Pons (tissue), 1 donor: ENCODE measurements around the gene COQ5.
"Not testable (repeated sequence)": the region's sequence is repeated elsewhere in the genome, so short reads cannot be mapped to it uniquely, and the experiment has no call there.

Experiments used
- DNase-seq: peaks from one replicate; pipeline ENCODE4 v3.0.0-alpha.2; 2016; ENCODE audit warnings: low spot score

The COQ5 gene

DNA sequence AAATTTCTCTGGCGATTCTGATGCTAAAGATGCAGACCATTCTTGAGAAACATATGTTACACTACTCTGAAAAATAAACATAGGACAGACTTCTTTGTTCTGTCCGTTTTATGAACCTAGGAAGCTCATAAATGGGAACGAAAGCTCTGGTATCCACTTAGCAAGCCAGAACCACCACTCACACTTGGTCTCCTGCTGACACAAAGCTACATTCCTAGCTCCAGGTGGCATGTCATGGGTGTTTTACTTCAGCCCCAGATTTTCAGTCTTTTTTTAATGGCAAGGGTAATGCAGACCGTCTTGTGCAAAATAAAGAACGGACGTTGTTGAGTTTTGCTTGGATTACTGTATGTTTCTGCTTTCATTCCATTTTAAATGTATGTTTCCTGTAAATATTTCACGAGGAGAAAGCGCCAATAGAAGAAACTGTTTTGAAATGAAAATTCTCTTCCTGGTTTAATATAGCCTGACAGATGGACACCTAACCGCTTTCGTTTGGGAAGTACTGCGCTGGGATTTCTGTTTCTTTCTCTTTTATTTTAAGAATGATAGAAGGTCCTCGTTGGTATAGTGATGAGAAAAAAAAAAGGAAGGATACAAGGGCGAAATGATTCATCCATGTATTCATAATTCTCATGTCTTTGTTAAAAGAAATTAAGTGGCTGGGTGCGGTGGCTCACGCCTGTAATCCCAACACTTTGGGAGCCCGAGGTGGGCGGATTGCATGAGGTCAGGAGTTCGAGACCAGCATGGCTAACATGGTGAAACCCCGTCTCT is 871 bp upstream of the COQ5 start:
- DNase-seq = peak; percentile 60

DNA sequence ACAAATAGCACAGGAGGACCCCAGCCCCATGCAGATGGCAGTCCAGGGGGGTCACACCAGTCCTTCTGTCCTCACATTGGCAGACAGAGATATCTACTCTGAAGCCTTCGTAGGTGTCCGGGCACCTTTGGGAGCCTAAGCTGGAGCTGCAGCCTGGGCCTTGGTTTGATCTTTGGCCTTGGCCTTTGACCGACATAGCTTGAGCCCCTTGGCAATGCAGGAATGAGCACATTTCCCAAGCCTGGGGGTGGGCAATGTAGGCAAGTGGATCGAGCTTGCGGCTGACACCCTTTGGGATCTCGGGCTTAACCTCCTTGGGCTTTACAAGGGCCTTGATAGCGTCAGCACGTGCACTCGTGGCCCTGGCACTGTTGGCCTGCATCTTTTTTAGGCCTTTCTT is 6.4 kb downstream of the COQ5 start:
- no peak for DNase-seq

DNA sequence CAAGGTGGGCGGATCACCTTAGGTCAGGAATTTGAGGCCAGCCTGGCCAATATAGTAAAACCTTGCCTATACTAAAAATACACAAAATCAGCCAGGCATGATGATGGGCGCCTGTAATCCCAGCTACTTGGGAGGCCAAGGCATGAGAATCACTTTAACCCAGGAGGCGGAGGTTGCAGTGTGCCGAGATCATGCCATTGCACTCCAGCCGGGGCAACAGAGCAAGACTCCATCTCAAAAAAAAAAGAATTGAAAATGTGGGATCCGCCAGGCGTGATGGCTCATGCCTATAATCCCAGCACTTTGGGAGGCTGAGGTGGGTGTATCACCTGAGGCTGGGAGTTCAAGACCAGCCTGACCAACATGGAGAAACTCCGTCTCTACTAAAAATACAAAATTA is 9.6 kb downstream of the COQ5 start:
- not testable (repeated sequence) for DNase-seq

DNA sequence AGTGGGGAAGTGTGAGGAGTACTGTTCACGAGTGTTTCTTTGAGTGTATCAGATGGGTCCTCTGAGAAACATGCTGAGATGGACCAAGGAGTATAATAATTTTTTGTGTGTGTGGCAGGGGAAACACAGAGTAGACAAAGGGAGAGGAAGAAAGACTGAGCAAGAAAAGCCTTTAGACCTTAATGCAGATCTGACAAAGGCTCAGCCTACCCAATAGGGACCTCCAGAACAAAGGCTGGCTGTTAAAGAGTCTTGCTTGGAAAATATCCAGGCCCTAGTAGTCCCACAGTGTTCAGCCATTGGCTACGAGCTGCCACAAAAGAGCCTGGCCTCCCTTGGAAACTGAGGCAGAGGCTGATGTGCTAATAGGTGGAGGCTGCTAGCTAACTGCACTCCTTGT is 13.5 kb downstream of the COQ5 start:
- DNase-seq = peak; percentile 89

DNA sequence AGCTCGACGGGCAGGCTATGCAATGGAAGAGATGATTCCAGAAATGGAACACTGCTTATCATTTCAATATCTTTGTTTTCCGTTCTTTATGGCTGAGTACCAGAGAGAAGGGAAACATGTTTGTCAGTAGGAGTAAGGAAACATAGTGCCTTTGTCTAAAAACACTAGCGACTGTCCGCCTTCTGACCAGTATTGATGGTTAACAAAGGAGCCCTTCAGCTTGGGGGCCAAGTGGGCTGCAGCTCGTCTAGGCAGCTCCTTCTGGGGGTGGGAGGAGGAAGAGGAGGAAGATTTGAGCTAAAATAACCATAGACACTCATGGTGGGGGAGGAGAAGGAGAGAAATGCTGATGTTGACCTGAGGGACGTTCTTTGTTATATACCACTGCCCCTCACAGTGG is 15.0 kb downstream of the COQ5 start:
- DNase-seq = peak; percentile 97

DNA sequence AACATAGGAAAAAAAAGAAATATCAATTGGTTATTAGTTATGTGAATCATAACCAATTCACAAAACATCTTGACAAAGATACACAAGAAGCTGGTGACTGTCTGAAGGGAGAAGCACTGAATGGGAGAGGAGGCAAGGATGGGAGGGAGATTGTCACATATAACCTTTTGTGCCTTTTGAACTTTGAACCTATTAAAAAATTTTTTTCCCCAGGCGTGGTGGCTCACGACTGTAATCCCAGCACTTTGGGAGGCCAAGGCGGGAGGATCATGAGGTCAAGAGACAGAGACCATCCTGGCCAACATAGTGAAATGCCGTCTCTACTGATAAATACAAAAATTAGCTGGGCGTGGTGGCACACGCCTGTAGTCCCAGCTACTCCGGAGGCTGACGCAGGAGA is 20.4 kb downstream of the COQ5 start:
- no peak for DNase-seq

DNA sequence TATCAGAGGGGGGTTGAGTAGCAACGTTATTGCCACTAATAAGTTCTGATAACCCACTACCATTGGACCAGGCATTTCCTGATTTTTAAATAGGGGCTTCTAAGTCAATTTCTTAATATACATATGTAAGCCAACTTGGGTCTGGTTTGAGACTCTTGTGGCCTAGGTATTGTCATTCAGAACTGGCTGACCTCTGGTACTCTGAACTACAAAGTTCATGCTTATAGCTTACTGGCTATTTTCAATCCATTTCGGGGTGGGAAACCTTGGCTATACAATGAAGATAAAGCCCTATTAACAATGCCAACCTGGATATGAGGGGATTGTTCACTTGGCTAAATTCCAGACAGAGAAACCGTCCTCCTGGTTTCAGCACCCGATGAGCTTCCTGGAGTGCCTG is 24.4 kb downstream of the COQ5 start:
- DNase-seq = no peak

DNA sequence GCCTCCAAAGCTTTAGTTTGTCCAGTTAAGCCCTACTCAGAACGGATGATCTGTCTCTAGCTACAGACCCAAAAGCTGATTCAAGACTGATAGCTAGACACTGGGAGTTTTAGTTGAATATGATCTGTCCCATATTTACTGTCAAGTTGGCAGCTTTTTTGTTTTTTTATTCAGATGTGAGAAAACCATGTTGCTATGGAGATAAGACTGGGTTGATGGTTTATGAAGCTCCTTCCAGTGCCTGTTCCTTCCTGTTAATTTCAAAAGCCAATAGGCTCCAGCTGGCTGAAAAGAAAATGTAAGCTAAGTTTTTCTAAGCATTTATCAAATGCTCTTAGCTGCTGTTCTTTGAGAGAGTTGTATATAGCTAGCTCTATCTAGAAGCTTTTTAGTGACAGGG is 28.4 kb downstream of the COQ5 start:
- no peak for DNase-seq

DNA sequence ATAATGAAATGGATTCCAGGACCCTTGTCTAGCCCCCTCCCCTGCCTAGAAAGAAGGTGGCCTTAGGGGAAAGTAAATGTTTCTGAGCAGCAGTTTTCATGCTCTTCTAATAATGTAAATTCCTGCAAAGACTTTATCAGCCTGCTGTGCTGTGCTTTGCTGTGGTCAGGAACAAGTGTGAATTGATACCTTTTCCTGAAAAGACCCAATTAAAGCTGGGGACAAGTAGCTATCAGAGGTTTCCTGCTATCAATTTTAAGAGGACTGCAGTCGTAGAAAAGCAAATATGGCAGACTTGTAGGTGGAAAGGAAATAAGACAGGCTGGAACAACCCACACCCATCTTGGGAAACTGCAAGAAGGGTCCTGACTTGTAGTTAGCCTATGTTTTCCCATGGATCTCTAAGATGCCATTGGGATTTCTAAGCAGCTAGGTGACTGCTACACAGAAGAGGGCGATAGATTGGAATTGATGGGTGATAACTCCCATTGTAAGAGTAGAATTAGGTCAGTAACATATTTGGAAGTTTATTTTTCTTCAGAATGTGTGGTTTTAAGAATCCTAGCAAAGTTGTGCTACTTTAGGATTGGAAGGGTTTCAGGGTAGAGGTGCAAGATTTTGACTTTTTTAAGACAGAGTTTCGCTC is 30.0 kb downstream of the COQ5 start:
- no peak for DNase-seq

DNA sequence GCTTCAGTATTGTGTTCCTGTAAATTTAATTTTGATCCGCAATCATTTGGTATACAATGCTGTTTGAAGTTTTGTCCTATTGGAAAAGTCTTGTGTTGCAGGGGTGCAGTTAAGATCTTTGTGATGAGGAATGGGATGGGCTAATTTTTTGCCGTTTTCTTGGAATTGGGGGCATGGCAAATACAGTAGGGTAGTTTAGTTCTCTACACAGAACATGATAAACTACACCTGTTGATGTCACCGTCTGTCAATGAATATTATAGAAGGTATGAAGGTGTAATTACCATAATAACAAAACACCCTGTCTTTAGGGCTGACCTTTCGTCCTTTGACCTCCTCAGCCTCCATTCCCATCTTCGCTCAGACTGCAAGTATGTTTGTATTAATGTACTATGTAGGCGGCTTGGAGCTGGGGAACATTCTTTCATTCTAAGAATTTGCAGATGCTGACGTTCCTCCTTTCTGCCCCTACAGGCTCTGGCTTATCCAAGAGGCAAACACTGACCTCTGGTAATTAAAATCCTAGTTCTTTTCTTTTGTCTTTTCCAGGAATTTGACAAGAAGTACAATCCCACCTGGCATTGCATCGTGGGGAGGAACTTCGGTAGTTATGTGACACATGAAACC is 31.3 kb downstream of the COQ5 start:
- DNase-seq = no peak

DNA sequence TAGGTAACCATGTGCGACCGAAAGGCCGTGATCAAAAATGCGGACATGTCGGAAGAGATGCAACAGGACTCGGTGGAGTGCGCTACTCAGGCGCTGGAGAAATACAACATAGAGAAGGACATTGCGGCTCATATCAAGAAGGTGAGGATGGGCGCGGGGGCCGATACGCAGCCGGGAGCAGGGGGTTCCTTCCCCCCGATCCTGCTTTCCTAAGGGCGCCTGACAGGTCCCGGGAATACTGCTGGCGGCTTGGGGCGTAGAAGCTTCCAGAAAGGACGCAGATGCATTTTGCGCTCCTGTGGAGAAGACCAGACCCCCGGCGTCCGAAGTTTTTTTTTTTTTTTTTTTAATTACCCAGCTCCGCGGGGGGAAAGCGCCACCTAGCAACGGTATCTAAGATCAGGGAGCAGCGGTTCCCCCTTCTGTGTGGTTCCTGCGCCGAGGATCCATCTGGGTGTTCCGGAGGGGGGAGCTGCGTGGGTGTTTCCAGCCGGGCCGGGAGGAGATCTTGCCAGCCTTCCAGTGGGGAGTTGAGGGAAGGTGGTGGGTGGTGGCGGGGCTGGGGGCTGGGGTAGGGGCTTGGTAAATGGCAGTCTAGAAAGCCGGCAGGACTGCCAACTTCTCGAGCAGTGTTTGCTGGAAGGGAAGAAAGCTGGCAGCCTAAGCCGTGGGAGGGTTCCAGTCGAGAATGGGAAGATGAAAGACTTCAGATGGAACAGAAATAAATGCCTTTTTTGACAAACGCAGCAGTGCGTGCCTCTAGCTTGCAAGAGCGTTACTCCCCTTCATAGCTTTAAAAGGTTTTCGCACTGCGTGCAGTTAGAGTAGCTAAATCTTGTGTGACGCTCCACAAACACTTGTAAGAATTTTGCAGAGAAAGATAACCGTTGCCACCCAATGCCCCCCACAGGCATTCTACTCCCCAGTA is 32.3 kb downstream of the COQ5 start:
- DNase-seq = peak; percentile 82

DNA sequence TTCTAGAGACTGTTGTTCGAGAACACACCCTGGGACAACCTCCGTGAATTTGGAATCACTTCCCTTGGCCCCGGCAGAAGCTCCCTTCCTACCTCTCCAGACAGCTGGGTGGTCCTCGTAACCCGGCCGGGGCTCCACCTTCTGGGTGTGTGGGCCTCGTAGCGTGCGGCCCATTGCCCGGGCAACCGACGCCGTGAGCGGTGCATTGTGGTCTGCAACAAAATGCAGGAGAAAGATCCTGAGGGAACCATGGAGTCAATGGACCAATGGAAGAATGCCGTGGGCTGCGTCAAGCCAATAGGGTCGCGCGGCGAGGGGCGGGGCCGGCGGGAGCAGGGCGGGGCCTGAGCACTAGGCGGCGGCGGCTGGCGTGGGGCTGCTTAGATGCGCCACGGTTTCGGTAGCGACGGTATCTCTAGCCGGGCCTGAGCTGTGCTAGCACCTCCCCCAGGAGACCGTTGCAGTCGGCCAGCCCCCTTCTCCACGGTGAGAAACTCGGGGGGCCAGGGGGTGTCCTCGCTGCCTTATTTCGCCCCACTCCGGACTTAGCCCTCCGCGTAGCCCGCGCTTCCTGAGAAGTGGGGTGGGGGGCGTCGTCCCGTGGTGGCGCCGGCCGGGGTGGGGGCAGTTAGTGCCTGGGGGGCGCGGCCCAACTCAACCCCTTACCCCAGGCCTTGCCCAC is 33.1 kb downstream of the COQ5 start, which contains the start of gene DYNLL1:
DYNLL1 (plus strand) TSS at position 383 of the 682 bp plus-strand sequence. CDS start 309 bp downstream, outside the sequence.
- peak; percentile 92 for DNase-seq

DNA sequence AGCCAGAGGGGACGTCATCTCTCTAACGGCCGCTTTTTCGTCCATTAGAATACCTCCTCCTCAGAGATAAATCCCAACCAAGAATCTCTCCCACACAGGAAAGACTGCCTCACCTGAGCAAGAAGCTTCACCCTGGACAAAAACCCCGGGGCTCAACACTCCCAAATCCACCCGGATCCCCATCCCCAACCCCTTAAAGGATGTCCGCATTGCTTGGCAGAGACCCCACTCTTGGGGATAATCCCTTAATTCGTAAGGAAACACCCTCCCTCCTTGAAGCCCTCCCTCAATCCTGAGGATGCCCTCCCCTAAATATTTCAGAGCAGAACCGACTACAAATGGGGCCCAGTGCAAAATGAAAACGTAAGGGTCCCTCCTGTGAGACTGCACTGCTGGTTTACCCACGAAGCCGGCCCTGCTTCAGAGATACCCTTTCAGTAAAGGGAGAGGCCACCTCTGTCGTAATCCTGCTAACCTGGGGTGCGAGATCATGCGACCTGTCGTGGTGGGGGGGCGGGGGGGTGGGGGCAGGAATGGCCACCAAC is 33.7 kb downstream of the COQ5 start:
- DNase-seq = no peak

DNA sequence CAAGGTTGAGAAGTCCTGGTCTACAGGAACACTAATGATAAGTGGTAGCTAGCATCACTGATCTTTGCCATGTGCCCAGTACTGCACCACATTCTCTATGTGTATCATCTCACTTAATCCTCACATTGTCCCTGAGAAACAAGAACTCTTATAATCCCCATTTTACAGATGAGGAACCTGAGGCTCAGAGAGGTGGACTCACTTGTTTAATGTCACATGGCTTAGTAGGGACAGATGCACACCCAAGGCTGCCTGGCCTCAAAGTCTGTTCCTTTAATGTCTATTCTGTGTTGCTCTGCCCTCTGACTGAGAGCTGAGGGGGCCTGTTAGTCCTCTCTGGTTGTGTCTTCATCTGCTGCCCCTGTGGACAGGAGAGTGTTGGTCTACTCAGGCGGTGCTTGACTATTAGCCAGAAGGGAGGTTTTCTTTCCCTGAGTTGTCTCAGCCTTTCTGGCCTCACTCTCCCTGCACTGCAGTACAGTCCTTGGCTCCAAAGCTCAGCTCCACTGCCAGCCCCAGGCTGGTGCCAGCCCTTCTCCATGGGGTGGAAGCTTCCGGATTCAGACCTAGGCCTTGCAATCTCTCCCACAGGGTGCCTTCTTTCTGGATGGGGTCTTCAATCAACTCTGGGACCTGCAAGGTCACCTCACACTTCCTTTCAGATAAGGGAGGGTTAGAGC is 38.0 kb downstream of the COQ5 start:
- peak; percentile 40 for DNase-seq

DNA sequence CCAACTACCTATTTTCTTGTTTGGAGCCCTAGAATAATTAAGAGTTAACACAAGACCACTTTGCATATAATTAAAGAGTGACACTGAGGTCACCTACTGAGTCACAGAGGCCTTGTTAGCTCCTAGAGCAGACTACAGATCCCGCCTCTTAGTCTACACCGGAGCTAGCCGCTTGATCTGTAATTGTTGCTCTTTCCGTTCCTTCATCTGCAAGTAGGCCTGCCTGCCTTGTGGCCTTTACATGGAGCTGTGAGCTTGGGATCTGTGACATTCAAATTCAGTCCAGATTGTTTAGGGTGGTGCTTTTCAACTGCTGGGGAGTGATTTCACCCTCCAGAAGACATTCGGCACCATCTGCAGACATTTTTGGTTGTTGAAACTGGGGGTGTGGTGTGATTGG is 38.6 kb downstream of the COQ5 start:
- no peak for DNase-seq

DNA sequence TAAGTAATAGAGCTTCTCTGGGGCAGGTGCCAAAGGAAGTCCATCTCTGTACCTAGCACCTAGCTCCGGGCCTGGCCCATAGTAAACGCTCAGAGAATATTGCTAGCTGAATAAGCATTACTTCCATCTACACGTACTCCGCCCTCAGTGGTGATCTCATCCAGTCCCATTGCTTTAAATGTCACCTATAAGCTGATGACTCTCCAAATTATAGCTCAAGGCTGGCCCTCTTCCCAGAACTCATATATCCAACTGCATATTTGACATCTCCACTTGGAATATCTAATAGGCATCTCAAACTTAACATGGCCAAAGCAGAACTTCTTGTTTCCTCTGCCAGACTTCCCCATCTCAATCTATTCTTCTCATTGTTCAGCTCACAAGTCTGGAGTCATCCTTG is 39.9 kb downstream of the COQ5 start:
- no peak for DNase-seq

DNA sequence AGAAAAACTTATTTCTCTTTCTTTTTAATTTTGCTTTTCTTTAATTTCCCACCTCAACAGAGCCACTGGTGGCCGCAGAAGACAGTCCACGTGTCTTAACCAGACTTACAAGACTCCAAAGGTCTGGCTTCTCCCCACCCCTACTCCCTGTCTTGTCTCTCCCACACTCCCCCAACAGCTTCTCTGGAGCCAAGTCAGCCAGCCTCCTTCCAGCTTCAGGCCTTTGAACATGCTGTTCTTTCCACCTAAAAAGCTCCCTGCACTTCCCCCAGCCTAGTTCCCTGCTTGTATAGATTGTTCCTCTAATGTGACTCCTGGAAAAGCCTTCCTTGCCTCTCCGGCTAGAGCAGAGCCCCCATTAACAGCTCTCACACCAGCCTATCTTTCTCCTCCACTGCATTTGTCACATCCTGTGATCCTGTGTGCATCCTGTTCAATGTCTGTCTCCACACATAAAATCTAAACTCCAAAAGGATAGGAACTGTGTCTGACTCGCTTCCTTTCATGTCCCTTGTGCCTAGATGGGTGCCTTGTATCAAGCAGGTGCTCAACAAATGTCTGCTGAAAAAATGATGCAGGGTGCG is 40.8 kb downstream of the COQ5 start:
- no peak for DNase-seq

DNA sequence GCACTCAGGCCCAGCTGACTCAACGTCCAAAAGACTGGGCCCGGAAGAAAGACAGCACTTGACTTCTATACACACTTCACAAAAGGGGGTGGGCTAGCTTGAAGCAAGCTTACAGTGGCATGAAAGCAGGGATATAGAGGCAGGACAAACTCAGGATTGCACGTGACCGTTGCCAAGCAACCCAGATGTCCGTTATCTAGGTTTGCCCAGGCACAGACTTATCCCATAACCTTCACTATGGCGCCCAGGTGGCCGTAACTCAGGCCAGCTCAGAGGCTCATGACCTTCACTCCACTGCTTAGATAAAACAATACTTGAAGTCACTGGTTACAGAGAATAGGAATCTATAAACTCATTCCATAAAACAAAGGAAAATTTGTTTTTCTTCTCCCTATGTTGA is 41.4 kb downstream of the COQ5 start:
- not testable (repeated sequence) for DNase-seq

DNA sequence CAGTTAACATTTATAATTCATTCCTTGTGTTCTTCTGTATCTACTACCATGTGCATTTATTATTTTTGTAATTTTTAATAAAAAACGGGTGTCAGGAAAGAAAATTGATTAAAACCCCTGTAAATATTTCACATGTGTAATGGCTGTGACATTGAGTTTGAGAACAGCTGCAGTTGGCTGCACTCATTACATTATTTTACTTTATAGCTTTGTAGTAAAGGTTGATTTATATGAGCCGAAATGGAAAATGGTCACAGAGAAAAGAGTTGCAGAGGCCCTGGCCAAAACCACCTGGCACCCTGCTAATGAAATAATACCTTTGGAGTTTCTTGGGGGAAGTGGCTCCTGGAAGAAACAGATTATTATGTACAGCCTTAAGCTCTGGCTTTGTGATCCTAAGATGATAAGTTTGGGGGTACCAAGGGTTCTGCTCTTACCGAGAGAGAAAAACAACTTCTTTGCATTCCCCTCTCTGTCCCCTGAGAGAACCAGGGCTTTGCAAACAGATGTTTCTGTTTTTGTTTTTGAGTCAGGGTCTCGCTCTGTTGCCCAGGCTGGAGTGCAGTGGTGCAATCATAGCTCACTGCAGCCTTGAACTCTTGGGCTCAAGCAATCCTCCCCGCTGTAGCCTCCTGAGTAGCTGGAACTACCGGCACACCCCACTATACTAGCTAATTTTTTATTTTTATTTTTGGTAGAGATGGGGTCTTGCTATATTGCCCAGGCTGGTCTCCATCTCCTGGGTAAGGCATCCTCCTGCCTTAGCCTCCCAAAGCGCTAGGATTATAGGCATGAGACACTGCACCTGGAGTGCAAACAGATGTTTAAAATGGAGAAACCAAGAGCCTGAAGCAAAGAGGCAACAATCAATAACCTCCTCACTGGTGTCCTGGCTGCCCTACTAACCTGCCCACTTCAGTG is 42.7 kb downstream of the COQ5 start:
- DNase-seq = no peak
